Neuronal stem cell (in vitro differentiated cells): ENCODE results near the gene ADAP1.
A peak's percentile ranks its signal among the peaks of the same experiment; 100 is the strongest.

Experiments used
- DNase-seq: peaks from one replicate; pipeline ENCODE4 v3.0.0-alpha.2; 2013; ENCODE audit warnings: low spot score
- H2AFZ ChIP-seq: one replicate; pipeline ENCODE4 v1.6.1; 2013; ENCODE audit warnings: mild to moderate bottlenecking, low read length, inconsistent platforms
- H2AK5ac ChIP-seq: 2 replicates; pipeline ENCODE4 v1.6.1; 2013; ENCODE audit warnings: low read depth, mild to moderate bottlenecking, inconsistent platforms, low read length, moderate library complexity, mixed read lengths
- H2BK120ac ChIP-seq: 2 replicates; pipeline ENCODE4 v1.6.1; 2013; ENCODE audit warnings: low read depth, mild to moderate bottlenecking, inconsistent platforms, low read length, moderate library complexity, mixed read lengths
- H2BK12ac ChIP-seq: one replicate; pipeline ENCODE4 v1.6.1; 2013; ENCODE audit warnings: low read length, inconsistent platforms
- H2BK15ac ChIP-seq: 2 replicates; pipeline ENCODE4 v1.6.1; 2013; ENCODE audit warnings: mild to moderate bottlenecking, low read length, inconsistent platforms, mixed read lengths
- H2BK5ac ChIP-seq: one replicate; pipeline ENCODE4 v1.6.1; 2013; ENCODE audit warnings: inconsistent platforms, mild to moderate bottlenecking, low read length, moderate library complexity
- H3K14ac ChIP-seq: one replicate; pipeline ENCODE4 v1.6.1; 2013; ENCODE audit warnings: low read length, inconsistent platforms
- H3K18ac ChIP-seq: 2 replicates; pipeline ENCODE4 v1.6.1; 2013; ENCODE audit warnings: low read length, inconsistent platforms
- H3K23ac ChIP-seq: 2 replicates; pipeline ENCODE4 v1.6.1; 2013; ENCODE audit warnings: low read depth, mild to moderate bottlenecking, mixed read lengths, low read length, inconsistent platforms; ENCODE audit not compliant: poor library complexity
- H3K27ac ChIP-seq: replicated peaks from 3 replicates; pipeline ENCODE4 v1.5.1; 2013; ENCODE audit warnings: low read length, inconsistent platforms
- H3K27me3 ChIP-seq, 3 experiments: 2 replicates each; pipeline ENCODE4 v1.6.1; 2013; ENCODE audit warnings: low read length in 3 of 3, mild to moderate bottlenecking in 2 of 3, inconsistent platforms in 1 of 3, low read depth in 1 of 3, mixed read lengths in 1 of 3, moderate library complexity in 1 of 3; ENCODE audit not compliant: control insufficient read depth in 3 of 3, insufficient read depth in 3 of 3
- H3K36me3 ChIP-seq, 2 donors: replicated peaks in 1 of 2; 2 replicates each; pipeline ENCODE4 v1.6.1; 2013; ENCODE audit warnings: low read length in 2 of 2; ENCODE audit not compliant: control insufficient read depth in 2 of 2, insufficient read depth in 2 of 2
- H3K4ac ChIP-seq: 2 replicates; pipeline ENCODE4 v1.6.1; 2013; ENCODE audit warnings: inconsistent platforms, mild to moderate bottlenecking, low read length, moderate library complexity
- H3K4me1 ChIP-seq, 2 donors: 1 replicate in 1 of 2; 2 replicates in 1 of 2; pipeline ENCODE4 v1.6.1; 2013; ENCODE audit warnings: low read length in 2 of 2, low read depth in 1 of 2; ENCODE audit not compliant: control insufficient read depth in 2 of 2, insufficient read depth in 1 of 2
- H3K4me2 ChIP-seq: one replicate; pipeline ENCODE4 v1.6.1; 2013; ENCODE audit warnings: mild to moderate bottlenecking, low read length, inconsistent platforms; ENCODE audit not compliant: insufficient read depth, poor library complexity, severe bottlenecking
- H3K4me3 ChIP-seq, 2 donors: 2 replicates each; pipeline ENCODE4 v1.5.1; 2013; ENCODE audit warnings: low read length in 2 of 2, mild to moderate bottlenecking in 2 of 2, inconsistent platforms in 1 of 2, moderate library complexity in 1 of 2
- H3K79me1 ChIP-seq: one replicate; pipeline ENCODE4 v1.6.1; 2013; ENCODE audit warnings: low read depth, mild to moderate bottlenecking, inconsistent platforms, low read length, moderate library complexity
- H3K9ac ChIP-seq: one replicate; pipeline ENCODE4 v1.6.1; 2013; ENCODE audit warnings: mild to moderate bottlenecking, low read depth, low read length, inconsistent platforms; ENCODE audit not compliant: poor library complexity
- H3K9me3 ChIP-seq, 2 donors: replicated peaks in 1 of 2; 2 replicates each; pipeline versions ENCODE3 to v1.6.1; 2013; ENCODE audit warnings: low read length in 2 of 2, mild to moderate bottlenecking in 2 of 2, inconsistent platforms in 1 of 2, low read depth in 1 of 2, mixed read lengths in 1 of 2, moderate library complexity in 1 of 2; ENCODE audit not compliant: control insufficient read depth in 2 of 2, insufficient read depth in 1 of 2
- H4K8ac ChIP-seq: one replicate; pipeline ENCODE4 v1.6.1; 2013; ENCODE audit warnings: low read depth, mild to moderate bottlenecking, inconsistent platforms, low read length, moderate library complexity
- H4K91ac ChIP-seq: one replicate; pipeline ENCODE4 v1.6.1; 2013; ENCODE audit warnings: low read length, low read depth, mild to moderate bottlenecking, inconsistent platforms; ENCODE audit not compliant: poor library complexity
- WGBS, 2 donors: extraction: QIAGEN DNeasy Blood & Tissue Kit; methylation state at CpG; one replicate each; pipeline ENCODE4 v1.1.7; 2013; ENCODE audit warnings: missing lambda C conversion rate in 2 of 2, mixed read lengths in 1 of 2; ENCODE audit not compliant: insufficient read length in 2 of 2, insufficient replicate concordance in 1 of 2; ENCODE audit errors: extremely low coverage in 2 of 2; 5-methylcytosine and 5-hydroxymethylcytosine counted together

Gene ADAP1

DNA sequence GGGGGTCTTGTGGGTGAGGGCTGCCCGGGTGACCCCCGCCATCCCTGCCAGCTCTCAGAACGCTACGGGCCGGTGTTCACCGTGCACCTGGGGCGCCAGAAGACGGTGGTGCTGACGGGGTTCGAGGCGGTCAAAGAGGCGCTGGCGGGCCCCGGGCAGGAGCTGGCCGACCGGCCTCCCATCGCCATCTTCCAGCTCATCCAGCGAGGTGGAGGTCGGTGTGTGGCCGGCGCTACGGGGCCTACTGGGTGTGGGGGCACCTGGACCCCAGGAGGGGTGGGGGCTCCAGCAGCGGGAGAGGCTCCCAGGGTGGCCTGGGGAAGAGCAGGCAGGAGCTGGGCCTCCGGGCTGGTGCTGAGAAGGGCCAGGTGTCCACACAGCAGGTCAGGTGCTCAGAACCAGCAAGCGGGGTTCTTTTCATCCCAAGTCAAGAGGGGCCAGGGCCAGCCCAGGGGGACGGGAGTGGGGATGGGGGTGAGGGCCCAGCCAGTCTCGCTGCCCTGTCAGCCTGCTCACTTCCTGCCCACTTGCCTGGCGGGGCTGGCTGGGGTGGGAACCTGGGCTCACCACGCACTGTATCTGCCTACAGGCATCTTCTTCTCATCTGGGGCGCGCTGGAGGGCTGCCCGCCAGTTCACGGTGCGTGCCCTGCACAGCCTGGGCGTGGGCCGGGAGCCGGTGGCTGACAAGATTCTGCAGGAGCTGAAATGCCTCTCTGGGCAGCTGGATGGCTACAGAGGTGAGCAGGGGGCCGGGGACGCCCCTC, 30.1 kb upstream of the ADAP1 start:
- no peak overlapping the region for H4K8ac ChIP-seq
- no peak overlapping the region for H3K27ac ChIP-seq
- no peaks in the 10 kb centered on the region for H3K36me3 ChIP-seq
- H3K23ac ChIP-seq = peak overlapping the region; percentile 55
- H3K9me3 ChIP-seq = no peaks in the 10 kb centered on the region
- WGBS, 2 donors = no CpG with 5 or more reads among the region's 39 CpGs
- peaks cover 2% of the 10 kb centered on the region for H3K79me1 ChIP-seq
- H3K4me1 ChIP-seq = peaks cover 3 to 15% of the 10 kb centered on the region in 2 donors
- H3K9ac ChIP-seq = no peak overlapping the region
- H2BK15ac ChIP-seq = peak overlapping the region; percentile 49
- no peak for DNase-seq
- H3K4me3 ChIP-seq = no peak overlapping the region
- H2BK120ac ChIP-seq = no peak overlapping the region
- H2BK5ac ChIP-seq = no peak overlapping the region
- peak overlapping the region; percentile 85 for H4K91ac ChIP-seq
- H3K14ac ChIP-seq = no peak overlapping the region
- no peak overlapping the region for H2BK12ac ChIP-seq
- no peaks in the 10 kb centered on the region for H3K27me3 ChIP-seq
- no peak overlapping the region for H3K4ac ChIP-seq
- H2AFZ ChIP-seq = no peak overlapping the region
- H3K18ac ChIP-seq = peak overlapping the region; percentile 64
- H2AK5ac ChIP-seq = peak overlapping the region; percentile 90
- H3K4me2 ChIP-seq = no peak overlapping the region

DNA sequence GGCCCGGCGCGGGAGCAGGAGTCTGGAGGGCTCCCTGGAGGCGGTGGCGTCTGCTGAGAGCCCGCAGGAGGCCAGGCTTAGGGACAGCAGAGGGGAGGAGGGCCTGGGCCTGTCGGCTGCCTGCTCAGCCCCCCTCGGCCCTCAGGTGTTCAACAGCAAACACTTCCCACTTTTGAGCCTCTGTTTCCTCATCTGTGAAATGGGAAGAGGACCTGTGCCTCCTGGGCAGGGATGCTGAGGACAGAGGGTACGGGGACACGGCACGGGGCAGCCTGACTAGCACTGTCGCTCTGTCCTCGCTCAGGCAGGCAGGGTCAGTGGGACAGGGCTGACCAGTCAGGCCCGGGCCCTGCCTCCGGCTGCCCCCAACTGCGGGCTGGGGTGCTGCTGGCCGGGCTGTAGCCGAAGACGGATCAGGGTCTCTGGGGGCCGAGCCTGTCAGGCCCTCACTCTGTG, 29.2 kb upstream of the ADAP1 start:
- Histone ChIP-seq H3K27ac (no peak overlapping the region), H3K79me1 (peaks cover 2% of the 10 kb centered on the region), H2BK5ac (peak overlapping the region; percentile 66), H3K9me3 (no peaks in the 10 kb centered on the region), H3K23ac (peak overlapping the region; percentile 55), H2BK15ac (peak overlapping the region; percentile 49), H3K4me1 (peaks cover 3 to 15% of the 10 kb centered on the region in 2 donors), H2BK120ac (no peak overlapping the region), H3K4me2 (no peak overlapping the region), H4K91ac (no peak overlapping the region), H3K9ac (no peak overlapping the region), H4K8ac (peak overlapping the region; percentile 65), H2AK5ac (peak overlapping the region; percentile 92), H3K18ac (peak overlapping the region; percentile 85), H3K36me3 (no peaks in the 10 kb centered on the region), H2AFZ (no peak overlapping the region), H2BK12ac (peak overlapping the region; percentile 58), H3K4me3 (no peak overlapping the region), H3K14ac (peak overlapping the region; percentile 38), H3K27me3 (no peaks in the 10 kb centered on the region), H3K4ac (peak overlapping the region; percentile 23)
- WGBS, 2 donors = no CpG with 5 or more reads among the region's 20 CpGs
- no peak for DNase-seq

DNA sequence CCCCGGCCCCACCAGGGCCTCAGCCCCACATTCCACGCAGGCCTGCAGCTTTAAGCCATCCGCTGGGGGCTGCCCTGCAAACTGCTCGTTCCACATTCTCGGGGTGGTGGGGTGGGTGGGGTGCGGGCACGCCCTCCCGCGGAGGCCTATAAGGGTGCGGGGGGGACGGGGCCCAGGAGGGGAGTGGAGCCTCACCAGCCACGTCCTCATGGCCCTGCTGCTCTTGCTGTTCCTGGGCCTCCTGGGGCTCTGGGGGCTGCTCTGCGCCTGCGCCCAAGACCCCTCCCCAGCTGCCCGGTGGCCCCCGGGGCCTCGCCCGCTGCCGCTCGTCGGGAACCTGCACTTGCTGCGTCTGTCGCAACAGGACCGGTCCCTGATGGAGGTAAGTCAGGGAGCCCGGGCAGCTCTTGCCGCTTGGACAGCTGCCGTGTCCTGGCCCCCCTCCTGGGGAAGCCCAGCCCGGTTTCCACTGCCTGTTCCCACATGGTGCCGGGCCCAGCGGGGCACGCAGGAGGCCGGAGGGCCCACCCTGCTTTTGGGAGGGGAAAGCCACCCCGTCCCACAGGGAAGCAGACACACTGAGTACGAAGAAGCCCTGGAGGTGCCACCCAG, 28.6 kb upstream of the ADAP1 start, which contains the start of gene CYP2W1:
CYP2W1 (plus strand) TSS at position 178 of the 612 bp plus-strand sequence; CDS start at position 209, 31 bp downstream.
- Histone ChIP-seq H3K4me1 (peaks cover 2 to 13% of the 10 kb centered on the region in 2 donors), H3K18ac (peak within 1 kb of the TSS; percentile 87), H3K27ac (no peak within 1 kb of the TSS), H2AK5ac (peak within 1 kb of the TSS; percentile 94), H3K27me3 (no peaks in the 10 kb centered on the region), H3K14ac (peak within 1 kb of the TSS; percentile 49), H3K23ac (peak within 1 kb of the TSS; percentile 55), H4K91ac (peak within 1 kb of the TSS; percentile 46), H3K4me2 (no peak within 1 kb of the TSS), H3K9me3 (no peaks in the 10 kb centered on the region), H2AFZ (peak within 1 kb of the TSS; percentile 66), H4K8ac (peak within 1 kb of the TSS; percentile 65), H3K4ac (peak within 1 kb of the TSS; percentile 89), H3K9ac (no peak within 1 kb of the TSS), H2BK12ac (peak within 1 kb of the TSS; percentile 58), H3K4me3 (no peak within 1 kb of the TSS), H2BK5ac (peak within 1 kb of the TSS; percentile 87), H2BK15ac (peak within 1 kb of the TSS; percentile 79), H3K36me3 (no peaks in the 10 kb centered on the region), H3K79me1 (peaks cover 2% of the 10 kb centered on the region), H2BK120ac (peak within 1 kb of the TSS; percentile 93)
- WGBS, 2 donors = no CpG with 5 or more reads among the region's 34 CpGs
- no peak for DNase-seq

DNA sequence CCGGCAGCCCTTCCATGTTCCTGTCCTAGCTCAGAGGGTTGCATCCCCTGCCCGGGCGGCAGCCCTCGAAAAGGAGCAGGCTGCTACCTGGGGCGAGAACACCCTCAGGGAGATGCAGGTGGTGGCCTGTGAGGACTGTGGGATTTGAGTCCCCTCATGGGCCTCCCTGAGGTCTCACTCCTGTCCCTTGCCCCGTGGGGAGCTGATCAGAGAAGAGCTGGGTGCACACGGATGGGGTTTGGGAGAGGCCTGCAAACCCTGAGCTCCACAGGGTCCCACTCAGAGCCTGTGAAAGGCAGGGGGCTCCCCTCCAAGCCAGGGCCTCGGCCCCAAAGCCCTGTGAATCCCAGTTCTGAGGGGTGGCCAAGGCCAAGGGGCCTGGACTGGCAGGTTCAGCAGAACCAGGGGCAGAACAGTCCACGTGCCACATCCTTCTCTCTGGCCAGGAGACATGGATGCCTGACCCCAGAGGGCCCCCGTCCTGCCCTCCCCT, 28.1 kb upstream of the ADAP1 start:
- no peaks in the 10 kb centered on the region for H3K36me3 ChIP-seq
- peak overlapping the region; percentile 94 for H2AK5ac ChIP-seq
- WGBS, 2 donors = no CpG with 5 or more reads among the region's 10 CpGs
- peaks cover under 1 to 16% of the 10 kb centered on the region in 2 donors for H3K4me1 ChIP-seq
- H2BK5ac ChIP-seq = peak overlapping the region; percentile 87
- H3K27ac ChIP-seq = no peak overlapping the region
- H3K14ac ChIP-seq = peak overlapping the region; percentile 49
- H3K18ac ChIP-seq = peak overlapping the region; percentile 87
- no peak overlapping the region for H3K4me3 ChIP-seq
- H2BK120ac ChIP-seq = peak overlapping the region; percentile 93
- H4K91ac ChIP-seq = no peak overlapping the region
- H4K8ac ChIP-seq = peak overlapping the region; percentile 43
- no peaks in the 10 kb centered on the region for H3K27me3 ChIP-seq
- H3K9me3 ChIP-seq = no peaks in the 10 kb centered on the region
- H3K4ac ChIP-seq = no peak overlapping the region
- no peak overlapping the region for H3K23ac ChIP-seq
- no peaks in the 10 kb centered on the region for H3K79me1 ChIP-seq
- no peak overlapping the region for H3K9ac ChIP-seq
- H3K4me2 ChIP-seq = no peak overlapping the region
- no peak for DNase-seq
- peak overlapping the region; percentile 1 for H2BK12ac ChIP-seq
- H2BK15ac ChIP-seq = peak overlapping the region; percentile 79
- H2AFZ ChIP-seq = peak overlapping the region; percentile 66
